Activated naive CD8-positive, alpha-beta T cell treated with anti-CD3 and anti-CD28 coated beads for 36 hours (primary cell): ENCODE data around the gene NCL. TPM values are rescaled to one million over a fixed set of nuclear protein-coding genes. Genes with fewer than 3 reads are reported as not detected.
A peak's percentile ranks its signal among the peaks of the same experiment; 100 is the strongest.
"Not testable (repeated sequence)": the region's sequence is repeated elsewhere in the genome, so short reads cannot be mapped to it uniquely, and the experiment has no call there.

ENCODE experiments used
- DNase-seq: peaks from one replicate; pipeline ENCODE4 v3.0.0; 2021
- H3K27ac Mint-ChIP-seq: one replicate; pipeline ENCODE4 v1.8.0; 2022; ENCODE audit warnings: mild to moderate bottlenecking, moderate library complexity, mixed read lengths
- H3K27me3 Mint-ChIP-seq: one replicate; pipeline ENCODE4 v1.8.0; 2022; ENCODE audit warnings: mild to moderate bottlenecking, mixed read lengths
- H3K36me3 Mint-ChIP-seq: one replicate; pipeline ENCODE4 v1.8.0; 2021; ENCODE audit warnings: mild to moderate bottlenecking, mixed read lengths
- H3K4me1 Mint-ChIP-seq: one replicate; pipeline ENCODE4 v1.8.0; 2021; ENCODE audit warnings: mixed read lengths
- H3K4me3 Mint-ChIP-seq: one replicate; pipeline ENCODE4 v1.8.0; 2022; ENCODE audit warnings: mild to moderate bottlenecking, moderate library complexity, mixed read lengths
- H3K9me3 Mint-ChIP-seq: one replicate; pipeline ENCODE4 v1.8.0; 2022; ENCODE audit warnings: mixed read lengths
- total RNA-seq, 2 experiments: library from RNA; stranded (reverse); gene quantifications; one replicate each; pipeline ENCODE4 v1.2.3, GENCODE V29; 2021

Gene NCL
- total RNA-seq, 2 experiments from 2014 or later = 2,049 to 2,118 TPM

- H3K4me1 Mint-ChIP-seq = peaks cover 22% of the 10 kb centered on the region
Measured at GRCh38 chr2:231409776-231410175, 54.5 kb downstream of the NCL start.

GRCh38 chr2:231408304-231408703 is 56.0 kb downstream of the NCL start:
- H3K4me1 Mint-ChIP-seq = peaks cover 22% of the 10 kb centered on the region
- H3K4me3 Mint-ChIP-seq, H3K36me3 Mint-ChIP-seq, DNase-seq, H3K27ac Mint-ChIP-seq, H3K9me3 Mint-ChIP-seq: not testable (repeated sequence)
- peaks cover 34% of the 10 kb centered on the region for H3K27me3 Mint-ChIP-seq

More at GRCh38 chr2:231409776-231410175, 54.5 kb downstream of the NCL start:
- H3K27ac Mint-ChIP-seq = no peak overlapping the region
- H3K27me3 Mint-ChIP-seq = peaks cover 47% of the 10 kb centered on the region
- no peak overlapping the region for H3K4me3 Mint-ChIP-seq
- peaks cover 6% of the 10 kb centered on the region for H3K9me3 Mint-ChIP-seq
- DNase-seq = no peak
- H3K36me3 Mint-ChIP-seq = peaks cover 9% of the 10 kb centered on the region

- not testable (repeated sequence) for H3K27ac Mint-ChIP-seq, H3K36me3 Mint-ChIP-seq, H3K4me3 Mint-ChIP-seq, DNase-seq, H3K9me3 Mint-ChIP-seq
- Mint-ChIP-seq H3K4me1 (peaks cover 22% of the 10 kb centered on the region), H3K27me3 (peaks cover 28% of the 10 kb centered on the region)
Measured at GRCh38 chr2:231407686-231408085, 56.6 kb downstream of the NCL start.

- H3K9me3 Mint-ChIP-seq, H3K36me3 Mint-ChIP-seq: not testable (repeated sequence)
- Mint-ChIP-seq H3K4me1 (peaks cover 18% of the 10 kb centered on the region), H3K4me3 (peak overlapping the region; percentile 58), H3K27ac (peak overlapping the region; percentile 70), H3K27me3 (peaks cover 13% of the 10 kb centered on the region)
- DNase-seq = peak; percentile 61
Measured at GRCh38 chr2:231405601-231406367, 58.5 kb downstream of the NCL start.

- not testable (repeated sequence) for H3K4me3 Mint-ChIP-seq, H3K27ac Mint-ChIP-seq, DNase-seq, H3K36me3 Mint-ChIP-seq, H3K9me3 Mint-ChIP-seq, H3K27me3 Mint-ChIP-seq
- H3K4me1 Mint-ChIP-seq = peaks cover 18% of the 10 kb centered on the region
Measured at GRCh38 chr2:231404183-231404578, 60.1 kb downstream of the NCL start.

Other genes starting within 250 kb of the NCL start
- gene B3GNT7, start 68.8 kb downstream of the NCL start, total RNA-seq = under 1 TPM; 0.14 to 0.25 TPM
- not detected for gene NMUR1, start 66.0 kb upstream of the NCL start, total RNA-seq
- not detected for gene TEX44, start 128.4 kb upstream of the NCL start, total RNA-seq
- gene PTMA, start 244.0 kb upstream of the NCL start, total RNA-seq = 1,000 to 10,000 TPM; 2,595 to 2,627 TPM